Measurements from ENCODE around the gene EPS15. TPM values are rescaled to one million over a fixed set of nuclear protein-coding genes. Genes with fewer than 3 reads are reported as not detected.

EPS15 gene
- total and polyA plus RNA-seq, 9 of the 15 experiments (the other 6 are each of a cell fraction or from before 2014, with no cell fraction given) = 23.1 to 69.0 (median 41.7) TPM

GRCh38 chr1:51445351-51446090 is 73.5 kb downstream of the EPS15 start (continued):
- TF ChIP-seq, protein P1, sequence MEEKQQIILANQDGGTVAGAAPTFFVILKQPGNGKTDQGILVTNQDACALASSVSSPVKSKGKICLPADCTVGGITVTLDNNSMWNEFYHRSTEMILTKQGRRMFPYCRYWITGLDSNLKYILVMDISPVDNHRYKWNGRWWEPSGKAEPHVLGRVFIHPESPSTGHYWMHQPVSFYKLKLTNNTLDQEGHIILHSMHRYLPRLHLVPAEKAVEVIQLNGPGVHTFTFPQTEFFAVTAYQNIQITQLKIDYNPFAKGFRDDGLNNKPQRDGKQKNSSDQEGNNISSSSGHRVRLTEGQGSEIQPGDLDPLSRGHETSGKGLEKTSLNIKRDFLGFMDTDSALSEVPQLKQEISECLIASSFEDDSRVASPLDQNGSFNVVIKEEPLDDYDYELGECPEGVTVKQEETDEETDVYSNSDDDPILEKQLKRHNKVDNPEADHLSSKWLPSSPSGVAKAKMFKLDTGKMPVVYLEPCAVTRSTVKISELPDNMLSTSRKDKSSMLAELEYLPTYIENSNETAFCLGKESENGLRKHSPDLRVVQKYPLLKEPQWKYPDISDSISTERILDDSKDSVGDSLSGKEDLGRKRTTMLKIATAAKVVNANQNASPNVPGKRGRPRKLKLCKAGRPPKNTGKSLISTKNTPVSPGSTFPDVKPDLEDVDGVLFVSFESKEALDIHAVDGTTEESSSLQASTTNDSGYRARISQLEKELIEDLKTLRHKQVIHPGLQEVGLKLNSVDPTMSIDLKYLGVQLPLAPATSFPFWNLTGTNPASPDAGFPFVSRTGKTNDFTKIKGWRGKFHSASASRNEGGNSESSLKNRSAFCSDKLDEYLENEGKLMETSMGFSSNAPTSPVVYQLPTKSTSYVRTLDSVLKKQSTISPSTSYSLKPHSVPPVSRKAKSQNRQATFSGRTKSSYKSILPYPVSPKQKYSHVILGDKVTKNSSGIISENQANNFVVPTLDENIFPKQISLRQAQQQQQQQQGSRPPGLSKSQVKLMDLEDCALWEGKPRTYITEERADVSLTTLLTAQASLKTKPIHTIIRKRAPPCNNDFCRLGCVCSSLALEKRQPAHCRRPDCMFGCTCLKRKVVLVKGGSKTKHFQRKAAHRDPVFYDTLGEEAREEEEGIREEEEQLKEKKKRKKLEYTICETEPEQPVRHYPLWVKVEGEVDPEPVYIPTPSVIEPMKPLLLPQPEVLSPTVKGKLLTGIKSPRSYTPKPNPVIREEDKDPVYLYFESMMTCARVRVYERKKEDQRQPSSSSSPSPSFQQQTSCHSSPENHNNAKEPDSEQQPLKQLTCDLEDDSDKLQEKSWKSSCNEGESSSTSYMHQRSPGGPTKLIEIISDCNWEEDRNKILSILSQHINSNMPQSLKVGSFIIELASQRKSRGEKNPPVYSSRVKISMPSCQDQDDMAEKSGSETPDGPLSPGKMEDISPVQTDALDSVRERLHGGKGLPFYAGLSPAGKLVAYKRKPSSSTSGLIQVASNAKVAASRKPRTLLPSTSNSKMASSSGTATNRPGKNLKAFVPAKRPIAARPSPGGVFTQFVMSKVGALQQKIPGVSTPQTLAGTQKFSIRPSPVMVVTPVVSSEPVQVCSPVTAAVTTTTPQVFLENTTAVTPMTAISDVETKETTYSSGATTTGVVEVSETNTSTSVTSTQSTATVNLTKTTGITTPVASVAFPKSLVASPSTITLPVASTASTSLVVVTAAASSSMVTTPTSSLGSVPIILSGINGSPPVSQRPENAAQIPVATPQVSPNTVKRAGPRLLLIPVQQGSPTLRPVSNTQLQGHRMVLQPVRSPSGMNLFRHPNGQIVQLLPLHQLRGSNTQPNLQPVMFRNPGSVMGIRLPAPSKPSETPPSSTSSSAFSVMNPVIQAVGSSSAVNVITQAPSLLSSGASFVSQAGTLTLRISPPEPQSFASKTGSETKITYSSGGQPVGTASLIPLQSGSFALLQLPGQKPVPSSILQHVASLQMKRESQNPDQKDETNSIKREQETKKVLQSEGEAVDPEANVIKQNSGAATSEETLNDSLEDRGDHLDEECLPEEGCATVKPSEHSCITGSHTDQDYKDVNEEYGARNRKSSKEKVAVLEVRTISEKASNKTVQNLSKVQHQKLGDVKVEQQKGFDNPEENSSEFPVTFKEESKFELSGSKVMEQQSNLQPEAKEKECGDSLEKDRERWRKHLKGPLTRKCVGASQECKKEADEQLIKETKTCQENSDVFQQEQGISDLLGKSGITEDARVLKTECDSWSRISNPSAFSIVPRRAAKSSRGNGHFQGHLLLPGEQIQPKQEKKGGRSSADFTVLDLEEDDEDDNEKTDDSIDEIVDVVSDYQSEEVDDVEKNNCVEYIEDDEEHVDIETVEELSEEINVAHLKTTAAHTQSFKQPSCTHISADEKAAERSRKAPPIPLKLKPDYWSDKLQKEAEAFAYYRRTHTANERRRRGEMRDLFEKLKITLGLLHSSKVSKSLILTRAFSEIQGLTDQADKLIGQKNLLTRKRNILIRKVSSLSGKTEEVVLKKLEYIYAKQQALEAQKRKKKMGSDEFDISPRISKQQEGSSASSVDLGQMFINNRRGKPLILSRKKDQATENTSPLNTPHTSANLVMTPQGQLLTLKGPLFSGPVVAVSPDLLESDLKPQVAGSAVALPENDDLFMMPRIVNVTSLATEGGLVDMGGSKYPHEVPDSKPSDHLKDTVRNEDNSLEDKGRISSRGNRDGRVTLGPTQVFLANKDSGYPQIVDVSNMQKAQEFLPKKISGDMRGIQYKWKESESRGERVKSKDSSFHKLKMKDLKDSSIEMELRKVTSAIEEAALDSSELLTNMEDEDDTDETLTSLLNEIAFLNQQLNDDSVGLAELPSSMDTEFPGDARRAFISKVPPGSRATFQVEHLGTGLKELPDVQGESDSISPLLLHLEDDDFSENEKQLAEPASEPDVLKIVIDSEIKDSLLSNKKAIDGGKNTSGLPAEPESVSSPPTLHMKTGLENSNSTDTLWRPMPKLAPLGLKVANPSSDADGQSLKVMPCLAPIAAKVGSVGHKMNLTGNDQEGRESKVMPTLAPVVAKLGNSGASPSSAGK (IDR thresholded peaks at IDR 0.05) = no peak
- TF ChIP-seq GTF2F1 (IDR thresholded peaks at IDR 0.05; ENCODE audit: low read depth, low read length) = no peak
- no peak for TF ChIP-seq ZFP1 (CRISPR knock-in tag; IDR thresholded peaks at IDR 0.05)
- no peak for TF ChIP-seq HNRNPUL1 (IDR thresholded peaks at IDR 0.05; ENCODE audit: low read length)
- no peak for TF ChIP-seq ZNF212 (CRISPR knock-in tag; IDR thresholded peaks at IDR 0.05)
- no peak for TF ChIP-seq NKRF (IDR thresholded peaks at IDR 0.05; ENCODE audit: borderline replicate concordance)
- TF ChIP-seq CEBPB (tag; IDR thresholded peaks at IDR 0.05) = peak; percentile 82
- TF ChIP-seq KDM1A (IDR thresholded peaks at IDR 0.05) = no peak
- TF ChIP-seq XRCC3 (IDR thresholded peaks at IDR 0.05) = no peak
- no peak for TF ChIP-seq HIVEP1 (CRISPR knock-in tag; IDR thresholded peaks at IDR 0.05)
- TF ChIP-seq RBM14 (IDR thresholded peaks at IDR 0.05; ENCODE audit: borderline replicate concordance, insufficient read depth, low read depth, low read length) = no peak

Data from K562 (cell line).